NCI-H460 (cell line): Measurements from ENCODE around the gene CTNNA1. TPM values are rescaled to one million over a fixed set of nuclear protein-coding genes. Genes with fewer than 3 reads are reported as not detected.

Experiments
- DNase-seq: peaks from one replicate; pipeline ENCODE4 v3.0.0-alpha.2; 2016; ENCODE audit warnings: low read depth; ENCODE audit errors: extremely low read depth
- total RNA-seq: library from RNA; depleted of rRNA; stranded (reverse); fragments of >200 nt; shearing (Covaris generic); gene quantifications from 2 replicates; pipeline ENCODE4 v1.2.3, GENCODE V29; 2014

The CTNNA1 gene
- total RNA-seq, 1 experiment from 2014 or later: 337 TPM

GRCh38 chr5:138956801-138957200 is 203.6 kb downstream of the CTNNA1 start:
- no peak for DNase-seq

- DNase-seq: no peak
Measured at GRCh38 chr5:138960145-138960692, 207.0 kb downstream of the CTNNA1 start.

- no peak for DNase-seq
Measured at GRCh38 chr5:138961221-138961620, 208.0 kb downstream of the CTNNA1 start.

- no peak for DNase-seq
Measured at GRCh38 chr5:138961729-138962128, 208.5 kb downstream of the CTNNA1 start.

- no peak for DNase-seq
Measured at GRCh38 chr5:138962614-138963370, 209.6 kb downstream of the CTNNA1 start.

GRCh38 chr5:138963763-138964371 is 210.6 kb downstream of the CTNNA1 start:
- no peak for DNase-seq

- no peak for DNase-seq
Measured at GRCh38 chr5:138964647-138965201, 211.5 kb downstream of the CTNNA1 start.

- no peak for DNase-seq
Measured at GRCh38 chr5:138965626-138966025, 212.4 kb downstream of the CTNNA1 start.

- no peak for DNase-seq
Measured at GRCh38 chr5:138966236-138966985, 213.2 kb downstream of the CTNNA1 start.

GRCh38 chr5:138967791-138968448 is 214.7 kb downstream of the CTNNA1 start:
- no peak for DNase-seq

- DNase-seq: no peak
Measured at GRCh38 chr5:138968601-138969000, 215.4 kb downstream of the CTNNA1 start.

GRCh38 chr5:138969323-138970002 is 216.2 kb downstream of the CTNNA1 start:
- DNase-seq: no peak

GRCh38 chr5:138972230-138972629 is 219.0 kb downstream of the CTNNA1 start:
- DNase-seq: no peak

- DNase-seq: no peak
Measured at GRCh38 chr5:138972836-138973235, 219.6 kb downstream of the CTNNA1 start.

- no peak for DNase-seq
Measured at GRCh38 chr5:138974227-138975063, 221.2 kb downstream of the CTNNA1 start.

GRCh38 chr5:138975098-138975847 is 222.0 kb downstream of the CTNNA1 start:
- DNase-seq: no peak

- no peak for DNase-seq
Measured at GRCh38 chr5:138978080-138978479, 224.9 kb downstream of the CTNNA1 start.

GRCh38 chr5:138978581-138978980 is 225.4 kb downstream of the CTNNA1 start:
- DNase-seq: no peak
